Mesothelial cell of epicardium (in vitro differentiated cells): ENCODE data around the gene SCGB2B2. TPM values are rescaled to one million over a fixed set of nuclear protein-coding genes. Genes with fewer than 3 reads are reported as not detected.
A peak's percentile ranks its signal among the peaks of the same experiment; 100 is the strongest.

ENCODE experiments used
- DNase-seq, 2 experiments: peaks; one replicate each; pipeline ENCODE4 v3.0.0; 2021; ENCODE audit warnings: low spot score in 2 of 2; ENCODE audit not compliant: unreplicated experiment in 2 of 2
- H3K27ac Mint-ChIP-seq: 2 replicates; pipeline ENCODE4 v1.8.0; 2021; ENCODE audit warnings: mixed read lengths
- H3K27me3 Mint-ChIP-seq: 2 replicates; pipeline ENCODE4 v1.8.0; 2021; ENCODE audit warnings: low read depth, mixed read lengths
- H3K36me3 Mint-ChIP-seq: 2 replicates; pipeline ENCODE4 v1.8.0; 2021; ENCODE audit warnings: mixed read lengths
- H3K4me1 Mint-ChIP-seq: 2 replicates; pipeline ENCODE4 v1.8.0; 2021; ENCODE audit warnings: mixed read lengths
- H3K4me3 Mint-ChIP-seq: 2 replicates; pipeline ENCODE4 v1.8.0; 2021; ENCODE audit warnings: mild to moderate bottlenecking, moderate library complexity, mixed read lengths
- H3K9me3 Mint-ChIP-seq: 2 replicates; pipeline ENCODE4 v1.8.0; 2021; ENCODE audit warnings: mixed read lengths
- CTCF ChIP-seq: fragments of 200-600 bp; sonication (generic); IDR thresholded peaks from one replicate; pipeline ENCODE4 v1.5.0; 2021; ENCODE audit warnings: antibody characterized with exemption; ENCODE audit not compliant: unreplicated experiment
- total RNA-seq: library from RNA; stranded (reverse); gene quantifications from 3 replicates; pipeline ENCODE4 v1.2.1, GENCODE V29; 2021

Gene SCGB2B2
- total RNA-seq, 1 donor from 2014 or later: 1.1 TPM

- Mint-ChIP-seq H3K27ac (no peak overlapping the region), H3K27me3 (no peaks in the 10 kb centered on the region), H3K9me3 (peaks cover 46% of the 10 kb centered on the region), H3K36me3 (no peaks in the 10 kb centered on the region), H3K4me1 (no peaks in the 10 kb centered on the region), H3K4me3 (no peak overlapping the region)
- no peak for DNase-seq
- no peak for TF ChIP-seq CTCF
These were observed 31.9 kb downstream of the SCGB2B2 start for GRCh38 chr19:34644991-34645461.

- Mint-ChIP-seq H3K27ac (no peak overlapping the region), H3K4me1 (no peaks in the 10 kb centered on the region), H3K27me3 (no peaks in the 10 kb centered on the region), H3K4me3 (no peak overlapping the region), H3K36me3 (no peaks in the 10 kb centered on the region), H3K9me3 (peaks cover 40% of the 10 kb centered on the region)
- no peak for TF ChIP-seq CTCF
- no peak for DNase-seq
These were observed 34.7 kb downstream of the SCGB2B2 start for GRCh38 chr19:34642241-34642640.

- H3K4me3 Mint-ChIP-seq: no peak overlapping the region
- H3K9me3 Mint-ChIP-seq: peaks cover 52% of the 10 kb centered on the region
- no peak overlapping the region for H3K27ac Mint-ChIP-seq
- TF ChIP-seq CTCF: peak; percentile 53
- DNase-seq: no peak
- H3K4me1 Mint-ChIP-seq: no peaks in the 10 kb centered on the region
- no peaks in the 10 kb centered on the region for H3K27me3 Mint-ChIP-seq
- H3K36me3 Mint-ChIP-seq: peaks cover 2% of the 10 kb centered on the region
These were observed 37.4 kb downstream of the SCGB2B2 start for GRCh38 chr19:34639491-34640085.

DNA sequence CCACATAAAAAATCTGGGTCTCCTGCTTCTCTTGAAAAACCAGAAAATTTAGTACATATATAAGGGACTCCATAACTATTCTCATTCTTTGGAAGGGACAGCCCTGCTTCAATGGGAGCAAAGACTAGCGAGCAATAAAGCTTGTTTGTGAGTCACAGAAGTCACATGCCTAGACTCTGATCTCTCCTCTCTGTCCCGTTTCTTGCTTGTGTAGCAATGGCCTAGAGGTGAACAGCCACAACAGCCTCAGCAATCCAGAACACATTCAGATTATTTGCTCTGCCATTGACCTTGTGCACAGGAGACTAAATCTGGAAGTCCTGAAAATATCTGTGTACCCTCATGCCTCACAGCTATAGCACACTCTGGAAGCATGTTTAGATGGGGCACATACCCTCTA lies 43.2 kb downstream of the SCGB2B2 start:
- H3K4me3 Mint-ChIP-seq: no peak overlapping the region
- no peak for TF ChIP-seq CTCF
- peaks cover 55% of the 10 kb centered on the region for H3K9me3 Mint-ChIP-seq
- H3K27me3 Mint-ChIP-seq: no peaks in the 10 kb centered on the region
- H3K4me1 Mint-ChIP-seq: no peaks in the 10 kb centered on the region
- DNase-seq: no peak
- H3K27ac Mint-ChIP-seq: no peak overlapping the region
- H3K36me3 Mint-ChIP-seq: peaks cover 2% of the 10 kb centered on the region

Other genes starting within 250 kb of the SCGB2B2 start
- 98.7 to 113 TPM (median 106 TPM) in 3 replicates for gene UBA2, start 248.8 kb downstream of the SCGB2B2 start, total RNA-seq
- 42.3 to 45.9 TPM (median 42.5 TPM) in 3 replicates for gene WTIP, start 195.4 kb downstream of the SCGB2B2 start, total RNA-seq
- 41.0 to 43.8 TPM (median 43.1 TPM) in 3 replicates for gene ZNF302, start 519 bp upstream of the SCGB2B2 start, total RNA-seq
- gene ZNF181, start 57.1 kb upstream of the SCGB2B2 start, total RNA-seq: 7.3 to 7.5 TPM (median 7.3 TPM) in 3 replicates
- 7.7 to 8.7 TPM (median 7.9 TPM) in 3 replicates for gene ZNF599, start 96.1 kb upstream of the SCGB2B2 start, total RNA-seq
- gene ZNF30, start 249.7 kb upstream of the SCGB2B2 start, total RNA-seq: 4.7 to 5.8 TPM (median 4.8 TPM) in 3 replicates